HEK293 (cell line): ENCODE data around the gene ATP8B4.

ENCODE experiments used
- CTCF ChIA-PET: fragments of 350-600 bp; formaldehyde crosslinking; extraction: SDS; loops from one replicate; lab custom pipeline; 2021; ENCODE audit warnings: antibody characterized with exemption; lab: Yijun Ruan, JAX
- POLR2A ChIA-PET: fragments of 300-600 bp; formaldehyde crosslinking; extraction: SDS; loops from one replicate; lab custom pipeline; 2020; ENCODE audit warnings: antibody characterized with exemption, inconsistent platforms; lab: Yijun Ruan, JAX
- H3K27ac ChIP-seq: fragments of 200-500 bp; sonication (Bioruptor generic); 2 replicates; pipeline ENCODE4 v1.5.1; 2014; ENCODE audit warnings: low read depth, low read length, control low read depth, inconsistent platforms; ENCODE audit errors: extremely low read depth
- H3K36me3 ChIP-seq, 2 experiments: fragments of 200-500 bp in 1 of 2; sonication (Bioruptor generic) in 1 of 2; 1 replicate in 1 of 2; 2 replicates in 1 of 2; pipeline ENCODE4 v1.5.1; 2014 to 2017; ENCODE audit warnings: inconsistent platforms in 2 of 2, low read length in 2 of 2; ENCODE audit not compliant: control insufficient read depth in 2 of 2, insufficient read depth in 1 of 2
- H3K4me1 ChIP-seq: fragments of 200-500 bp; sonication (Bioruptor generic); 2 replicates; pipeline ENCODE4 v1.5.1; 2014; ENCODE audit warnings: mild to moderate bottlenecking, low read length, inconsistent platforms; ENCODE audit not compliant: control insufficient read depth, insufficient read depth
- H3K4me3 ChIP-seq: 2 replicates; pipeline ENCODE4 v1.5.1; 2011; ENCODE audit warnings: low read depth, mild to moderate bottlenecking, control low read depth, low read length, moderate library complexity
- H3K9me3 ChIP-seq: fragments of 200-500 bp; sonication (Bioruptor generic); 2 replicates; pipeline ENCODE4 v1.5.1; 2014; ENCODE audit warnings: low read depth, low read length, inconsistent platforms; ENCODE audit not compliant: control insufficient read depth, insufficient read depth
- BCL11A ChIP-seq: fragments of 450-650 bp; formaldehyde crosslinking; IDR thresholded peaks from 2 replicates; pipeline ENCODE4 v1.5.1; 2016; ENCODE audit warnings: low read depth, missing biosample characterization, missing genetic modification characterization
- GLIS1 ChIP-seq: fragments of 450-650 bp; formaldehyde crosslinking; IDR thresholded peaks from 2 replicates; pipeline ENCODE4 v1.5.1; 2016; ENCODE audit warnings: missing biosample characterization, missing genetic modification characterization
- KLF16 ChIP-seq: fragments of 450-650 bp; formaldehyde crosslinking; IDR thresholded peaks from 2 replicates; pipeline ENCODE4 v1.5.1; 2017; ENCODE audit warnings: missing biosample characterization, missing genetic modification characterization
- KLF7 ChIP-seq: fragments of 450-650 bp; formaldehyde crosslinking; IDR thresholded peaks from 2 replicates; pipeline ENCODE4 v1.5.1; 2016; ENCODE audit warnings: missing biosample characterization, missing genetic modification characterization, borderline replicate concordance
- KLF8 ChIP-seq: fragments of 450-650 bp; formaldehyde crosslinking; IDR thresholded peaks from 2 replicates; pipeline ENCODE4 v1.5.1; 2016; ENCODE audit warnings: missing biosample characterization, missing genetic modification characterization
- KLF9 ChIP-seq: fragments of 450-650 bp; formaldehyde crosslinking; IDR thresholded peaks from 2 replicates; pipeline ENCODE4 v1.5.1; 2016; ENCODE audit warnings: missing biosample characterization, missing genetic modification characterization, low read depth
- RBAK ChIP-seq: fragments of 450-650 bp; formaldehyde crosslinking; IDR thresholded peaks from 2 replicates; pipeline ENCODE4 v1.5.1; 2016; ENCODE audit warnings: missing biosample characterization, missing genetic modification characterization
- SP7 ChIP-seq: fragments of 450-650 bp; formaldehyde crosslinking; IDR thresholded peaks from 2 replicates; pipeline ENCODE4 v1.5.1; 2016; ENCODE audit warnings: missing biosample characterization, missing genetic modification characterization
- ZBTB20 ChIP-seq: fragments of 450-650 bp; formaldehyde crosslinking; IDR thresholded peaks from 2 replicates; pipeline ENCODE4 v1.5.1; 2016; ENCODE audit warnings: missing biosample characterization, missing genetic modification characterization
- ZNF174 ChIP-seq: fragments of 450-650 bp; formaldehyde crosslinking; IDR thresholded peaks from 2 replicates; pipeline ENCODE4 v1.5.0; 2017; ENCODE audit warnings: missing biosample characterization, mild to moderate bottlenecking, missing genetic modification characterization
- ZNF175 ChIP-seq: fragments of 450-650 bp; formaldehyde crosslinking; IDR thresholded peaks from 2 replicates; pipeline ENCODE4 v1.5.1; 2016; ENCODE audit warnings: missing biosample characterization, missing genetic modification characterization
- ZNF223 ChIP-seq: fragments of 450-650 bp; formaldehyde crosslinking; IDR thresholded peaks from 2 replicates; pipeline ENCODE4 v1.5.1; 2016; ENCODE audit warnings: missing biosample characterization, missing genetic modification characterization
- ZNF274 ChIP-seq, 2 experiments: fragments of 200-500 bp in 1 of 2; fragments of 450-650 bp in 1 of 2; sonication (Bioruptor generic) in 1 of 2; formaldehyde crosslinking in 1 of 2; IDR thresholded peaks; 2 replicates each; pipeline versions ENCODE4 v1.5.1 to v1.6.1; 2014 to 2016; ENCODE audit warnings: borderline replicate concordance in 1 of 2, inconsistent platforms in 1 of 2, low read length in 1 of 2, missing biosample characterization in 1 of 2, missing genetic modification characterization in 1 of 2
- ZNF324 ChIP-seq: fragments of 450-650 bp; formaldehyde crosslinking; IDR thresholded peaks from 2 replicates; pipeline ENCODE4 v1.5.1; 2016; ENCODE audit warnings: missing biosample characterization, missing genetic modification characterization
- ZNF473 ChIP-seq: fragments of 450-650 bp; formaldehyde crosslinking; IDR thresholded peaks from 2 replicates; pipeline ENCODE4 v1.5.1; 2017; ENCODE audit warnings: missing biosample characterization, missing genetic modification characterization
- ZNF510 ChIP-seq: fragments of 450-650 bp; formaldehyde crosslinking; IDR thresholded peaks from 2 replicates; pipeline ENCODE4 v1.5.1; 2018; ENCODE audit warnings: mild to moderate bottlenecking, missing genetic modification characterization, missing biosample characterization; ENCODE audit not compliant: insufficient replicate concordance
- ZNF747 ChIP-seq: fragments of 450-650 bp; formaldehyde crosslinking; IDR thresholded peaks from 2 replicates; pipeline ENCODE4 v1.5.1; 2016; ENCODE audit warnings: missing biosample characterization, missing genetic modification characterization
- ZNF792 ChIP-seq: fragments of 450-650 bp; formaldehyde crosslinking; IDR thresholded peaks from 2 replicates; pipeline ENCODE4 v1.5.1; 2016; ENCODE audit warnings: missing biosample characterization, missing genetic modification characterization
- ZNF837 ChIP-seq: fragments of 450-650 bp; formaldehyde crosslinking; IDR thresholded peaks from 2 replicates; pipeline ENCODE4 v1.5.1; 2016; ENCODE audit warnings: missing biosample characterization, missing genetic modification characterization
- ZSCAN23 ChIP-seq: fragments of 450-650 bp; formaldehyde crosslinking; IDR thresholded peaks from 2 replicates; pipeline ENCODE4 v1.5.1; 2016; ENCODE audit warnings: missing biosample characterization, missing genetic modification characterization
- TF ChIP-seq, protein P1 (sequence below): fragments of 450-650 bp; formaldehyde crosslinking; IDR thresholded peaks from 2 replicates; pipeline ENCODE4 v1.5.1; 2016; ENCODE audit warnings: missing biosample characterization, missing genetic modification characterization, low read depth
- TF ChIP-seq, protein P2 (sequence below): fragments of 450-650 bp; formaldehyde crosslinking; IDR thresholded peaks from 2 replicates; pipeline ENCODE4 v1.5.1; 2016; ENCODE audit warnings: missing biosample characterization, missing genetic modification characterization
- TF ChIP-seq, protein P3 (sequence below): fragments of 450-650 bp; formaldehyde crosslinking; IDR thresholded peaks from 2 replicates; pipeline ENCODE4 v1.5.1; 2016; ENCODE audit warnings: missing biosample characterization, missing genetic modification characterization
- TF ChIP-seq, protein P4 (sequence below): fragments of 450-650 bp; formaldehyde crosslinking; IDR thresholded peaks from 2 replicates; pipeline ENCODE4 v1.5.1; 2016; ENCODE audit warnings: missing biosample characterization, missing genetic modification characterization
- TF ChIP-seq, protein P5 (sequence below): fragments of 450-650 bp; formaldehyde crosslinking; IDR thresholded peaks from 2 replicates; pipeline ENCODE4 v1.5.1; 2017; ENCODE audit warnings: missing biosample characterization, mild to moderate bottlenecking, missing genetic modification characterization, moderate library complexity

ATP8B4 gene

DNA sequence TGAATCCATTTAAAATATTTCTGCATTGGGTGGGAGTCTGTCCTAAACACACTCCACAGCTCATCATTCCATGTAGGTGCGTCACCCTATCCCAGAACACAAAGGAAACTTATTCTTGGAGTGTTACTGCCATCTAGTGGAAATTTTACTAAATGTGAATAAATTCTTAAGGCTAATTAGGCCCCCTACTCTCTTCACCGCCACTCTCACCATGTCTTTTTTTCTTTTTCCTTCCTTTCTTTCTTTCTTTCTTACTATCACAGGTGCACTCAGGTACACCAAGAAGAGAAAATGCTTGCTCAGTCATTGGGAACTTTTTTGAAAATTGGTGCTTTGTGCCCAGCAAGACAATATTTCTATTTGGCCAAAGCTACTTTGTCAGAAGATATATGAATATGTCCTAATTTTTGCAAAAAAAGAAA, 26.4 kb upstream of the ATP8B4 start (continued):
- TF ChIP-seq ZNF274 (IDR thresholded peaks at IDR 0.05; ENCODE audit: low read length) (no peak), ZNF274 (tag by site-specific recombination; IDR thresholded peaks at IDR 0.05; ENCODE audit: borderline replicate concordance) (no peak)

DNA sequence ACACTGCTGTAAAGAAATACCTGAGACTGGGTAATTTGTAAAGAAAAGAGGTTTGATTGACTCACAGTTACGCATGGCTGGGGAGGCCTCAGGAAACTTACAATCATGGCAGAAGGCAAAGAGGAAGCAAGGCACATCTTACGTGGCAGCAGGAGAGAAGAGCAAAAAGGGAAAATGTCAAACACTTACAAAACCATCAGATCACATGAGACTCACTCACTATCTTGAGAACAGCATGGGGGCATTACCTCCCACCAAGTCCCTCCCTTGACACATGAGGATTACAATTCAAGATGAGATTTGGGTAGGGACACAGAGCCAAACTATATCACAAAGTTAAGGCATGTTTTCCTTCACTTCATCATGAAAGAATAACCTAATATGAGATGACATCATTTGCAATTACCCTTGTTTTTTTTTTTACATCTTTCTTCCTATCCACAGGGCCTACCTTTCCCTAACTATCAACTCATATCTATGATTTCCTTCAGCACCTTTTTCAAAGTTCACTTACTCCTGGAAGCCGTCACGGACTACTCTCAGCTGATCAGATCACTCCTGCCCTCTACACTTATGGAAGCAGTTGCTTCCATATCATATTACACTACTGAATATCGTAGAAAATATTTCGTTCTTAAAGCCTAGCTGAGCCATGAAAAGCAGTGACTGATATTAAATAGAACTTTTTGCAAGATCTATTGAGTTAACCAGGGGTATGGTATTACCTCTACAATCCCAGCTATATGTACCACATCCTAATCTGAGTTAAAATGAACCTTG, 25.5 kb upstream of the ATP8B4 start:
- no peaks in the 10 kb centered on the region for H3K36me3 ChIP-seq
- TF ChIP-seq KLF8 (tag by site-specific recombination) (no peak), ZNF510 (tag by site-specific recombination) (no peak), ZNF175 (tag by site-specific recombination) (no peak), ZNF473 (tag by site-specific recombination) (no peak), KLF7 (tag by site-specific recombination) (no peak), ZNF792 (tag by site-specific recombination) (no peak), RBAK (tag by site-specific recombination) (no peak), GLIS1 (peak; percentile 24; the same call in 1 of the 2 replicates)
- TF ChIP-seq, protein P1, sequence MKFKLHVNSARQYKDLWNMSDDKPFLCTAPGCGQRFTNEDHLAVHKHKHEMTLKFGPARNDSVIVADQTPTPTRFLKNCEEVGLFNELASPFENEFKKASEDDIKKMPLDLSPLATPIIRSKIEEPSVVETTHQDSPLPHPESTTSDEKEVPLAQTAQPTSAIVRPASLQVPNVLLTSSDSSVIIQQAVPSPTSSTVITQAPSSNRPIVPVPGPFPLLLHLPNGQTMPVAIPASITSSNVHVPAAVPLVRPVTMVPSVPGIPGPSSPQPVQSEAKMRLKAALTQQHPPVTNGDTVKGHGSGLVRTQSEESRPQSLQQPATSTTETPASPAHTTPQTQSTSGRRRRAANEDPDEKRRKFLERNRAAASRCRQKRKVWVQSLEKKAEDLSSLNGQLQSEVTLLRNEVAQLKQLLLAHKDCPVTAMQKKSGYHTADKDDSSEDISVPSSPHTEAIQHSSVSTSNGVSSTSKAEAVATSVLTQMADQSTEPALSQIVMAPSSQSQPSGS (tag by site-specific recombination), result peak; percentile 84
- TF ChIP-seq, protein P2, sequence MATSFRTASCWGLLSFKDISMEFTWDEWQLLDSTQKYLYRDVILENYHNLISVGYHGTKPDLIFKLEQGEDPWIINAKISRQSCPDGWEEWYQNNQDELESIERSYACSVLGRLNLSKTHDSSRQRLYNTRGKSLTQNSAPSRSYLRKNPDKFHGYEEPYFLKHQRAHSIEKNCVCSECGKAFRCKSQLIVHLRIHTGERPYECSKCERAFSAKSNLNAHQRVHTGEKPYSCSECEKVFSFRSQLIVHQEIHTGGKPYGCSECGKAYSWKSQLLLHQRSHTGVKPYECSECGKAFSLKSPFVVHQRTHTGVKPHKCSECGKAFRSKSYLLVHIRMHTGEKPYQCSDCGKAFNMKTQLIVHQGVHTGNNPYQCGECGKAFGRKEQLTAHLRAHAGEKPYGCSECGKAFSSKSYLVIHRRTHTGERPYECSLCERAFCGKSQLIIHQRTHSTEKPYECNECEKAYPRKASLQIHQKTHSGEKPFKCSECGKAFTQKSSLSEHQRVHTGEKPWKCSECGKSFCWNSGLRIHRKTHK (tag by site-specific recombination), result no peak
- TF ChIP-seq, all 188 proteins: peak for 2
- H3K4me1 ChIP-seq, result no peaks in the 10 kb centered on the region
- H3K27ac ChIP-seq, result no peak overlapping the region
- ChIA-PET POLR2A (interaction anchor here (0.6 kb wide), 1 partner anchor 1813 kb away, joined by 4 read pairs; the partner anchor contains the start of gene DUT), CTCF (interaction anchor here (0.6 to 1.4 kb wide), 12 partner anchors 11 to 1285 kb away, joined by 3 to 12 read pairs (median 3); no protein-coding TSS in a partner anchor)
- H3K4me3 ChIP-seq, result no peak overlapping the region
- no peaks in the 10 kb centered on the region for H3K9me3 ChIP-seq

DNA sequence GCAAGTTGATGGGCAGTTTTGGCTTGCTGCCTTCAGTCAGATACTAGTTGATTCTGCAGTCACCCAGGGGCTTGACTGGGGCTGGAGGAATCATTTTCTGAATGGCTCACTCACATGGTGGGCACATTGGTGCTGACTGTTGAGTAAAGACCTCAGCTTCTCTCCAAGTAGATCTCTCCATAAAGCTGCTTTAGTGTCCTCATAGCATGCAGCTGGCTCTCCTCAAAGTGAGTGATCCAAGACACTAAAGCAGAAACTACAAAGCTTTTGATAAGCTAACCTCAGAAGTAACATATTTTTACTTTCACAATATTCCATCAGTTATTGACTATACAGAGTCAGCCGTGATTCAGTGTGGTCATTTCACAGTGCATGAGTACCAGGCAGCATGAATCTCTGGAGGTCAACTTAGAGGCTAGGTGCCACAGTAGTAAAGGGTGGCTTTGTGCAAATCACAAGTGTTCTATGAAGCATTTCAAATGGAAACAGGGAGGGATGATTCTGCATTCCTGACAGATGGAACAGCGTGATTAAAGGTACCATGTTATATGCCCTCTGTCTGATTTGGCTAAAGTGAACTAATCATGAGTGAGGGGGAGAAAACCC, 24.3 kb upstream of the ATP8B4 start:
- Histone ChIP-seq H3K4me1 (no peaks in the 10 kb centered on the region), H3K4me3 (no peak overlapping the region), H3K27ac (no peak overlapping the region), H3K36me3 (no peaks in the 10 kb centered on the region), H3K9me3 (no peaks in the 10 kb centered on the region)
- ChIA-PET CTCF (interaction anchor here (0.6 to 0.9 kb wide), 2 partner anchors 907 to 1100 kb away, joined by 3 read pairs; no protein-coding TSS in a partner anchor), POLR2A (no interaction called here)
- TF ChIP-seq KLF9 (tag by site-specific recombination) (no peak), KLF16 (tag by site-specific recombination) (no peak), SP7 (tag by site-specific recombination) (no peak), ZNF747 (no peak), ZSCAN23 (no peak), ZNF223 (tag by site-specific recombination) (no peak), ZNF174 (tag by site-specific recombination) (no peak), ZNF324 (tag by site-specific recombination) (no peak), BCL11A (no peak), ZNF837 (no peak), ZBTB20 (tag by site-specific recombination) (no peak)
- TF ChIP-seq, protein P3, sequence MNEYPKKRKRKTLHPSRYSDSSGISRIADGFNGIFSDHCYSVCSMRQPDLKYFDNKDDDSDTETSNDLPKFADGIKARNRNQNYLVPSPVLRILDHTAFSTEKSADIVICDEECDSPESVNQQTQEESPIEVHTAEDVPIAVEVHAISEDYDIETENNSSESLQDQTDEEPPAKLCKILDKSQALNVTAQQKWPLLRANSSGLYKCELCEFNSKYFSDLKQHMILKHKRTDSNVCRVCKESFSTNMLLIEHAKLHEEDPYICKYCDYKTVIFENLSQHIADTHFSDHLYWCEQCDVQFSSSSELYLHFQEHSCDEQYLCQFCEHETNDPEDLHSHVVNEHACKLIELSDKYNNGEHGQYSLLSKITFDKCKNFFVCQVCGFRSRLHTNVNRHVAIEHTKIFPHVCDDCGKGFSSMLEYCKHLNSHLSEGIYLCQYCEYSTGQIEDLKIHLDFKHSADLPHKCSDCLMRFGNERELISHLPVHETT (tag by site-specific recombination), result no peak
- TF ChIP-seq, protein P4, sequence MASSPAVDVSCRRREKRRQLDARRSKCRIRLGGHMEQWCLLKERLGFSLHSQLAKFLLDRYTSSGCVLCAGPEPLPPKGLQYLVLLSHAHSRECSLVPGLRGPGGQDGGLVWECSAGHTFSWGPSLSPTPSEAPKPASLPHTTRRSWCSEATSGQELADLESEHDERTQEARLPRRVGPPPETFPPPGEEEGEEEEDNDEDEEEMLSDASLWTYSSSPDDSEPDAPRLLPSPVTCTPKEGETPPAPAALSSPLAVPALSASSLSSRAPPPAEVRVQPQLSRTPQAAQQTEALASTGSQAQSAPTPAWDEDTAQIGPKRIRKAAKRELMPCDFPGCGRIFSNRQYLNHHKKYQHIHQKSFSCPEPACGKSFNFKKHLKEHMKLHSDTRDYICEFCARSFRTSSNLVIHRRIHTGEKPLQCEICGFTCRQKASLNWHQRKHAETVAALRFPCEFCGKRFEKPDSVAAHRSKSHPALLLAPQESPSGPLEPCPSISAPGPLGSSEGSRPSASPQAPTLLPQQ (tag by site-specific recombination), result no peak
- TF ChIP-seq, protein P5, sequence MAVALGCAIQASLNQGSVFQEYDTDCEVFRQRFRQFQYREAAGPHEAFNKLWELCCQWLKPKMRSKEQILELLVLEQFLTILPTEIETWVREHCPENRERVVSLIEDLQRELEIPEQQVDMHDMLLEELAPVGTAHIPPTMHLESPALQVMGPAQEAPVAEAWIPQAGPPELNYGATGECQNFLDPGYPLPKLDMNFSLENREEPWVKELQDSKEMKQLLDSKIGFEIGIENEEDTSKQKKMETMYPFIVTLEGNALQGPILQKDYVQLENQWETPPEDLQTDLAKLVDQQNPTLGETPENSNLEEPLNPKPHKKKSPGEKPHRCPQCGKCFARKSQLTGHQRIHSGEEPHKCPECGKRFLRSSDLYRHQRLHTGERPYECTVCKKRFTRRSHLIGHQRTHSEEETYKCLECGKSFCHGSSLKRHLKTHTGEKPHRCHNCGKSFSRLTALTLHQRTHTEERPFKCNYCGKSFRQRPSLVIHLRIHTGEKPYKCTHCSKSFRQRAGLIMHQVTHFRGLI, result no peak
